GM12865 (cell line): ENCODE data around the gene LIN37.
A peak's percentile ranks its signal among the peaks of the same experiment; 100 is the strongest.

Source experiments
- DNase-seq: peaks from one replicate; pipeline ENCODE4 v3.0.0; 2010; ENCODE audit warnings: low read depth
- H3K4me3 ChIP-seq: 2 replicates; pipeline ENCODE4 v1.5.1; 2011; ENCODE audit warnings: mild to moderate bottlenecking, low read depth, low read length, control low read depth
- TF ChIP-seq, protein P1 (sequence below): IDR thresholded peaks from 2 replicates; pipeline ENCODE4 v1.5.1; 2011; ENCODE audit warnings: low read length, control low read depth, low read depth, inconsistent platforms; ENCODE audit not compliant: insufficient read depth; ENCODE audit errors: missing control alignments

The LIN37 gene

GRCh38 chr19:35774274-35775045 lies 26.1 kb downstream of the LIN37 start:
- H3K4me3 ChIP-seq: peak overlapping the region; percentile 32; the same call in 1 of the 2 replicates
- no peak for DNase-seq
- TF ChIP-seq, protein P1, sequence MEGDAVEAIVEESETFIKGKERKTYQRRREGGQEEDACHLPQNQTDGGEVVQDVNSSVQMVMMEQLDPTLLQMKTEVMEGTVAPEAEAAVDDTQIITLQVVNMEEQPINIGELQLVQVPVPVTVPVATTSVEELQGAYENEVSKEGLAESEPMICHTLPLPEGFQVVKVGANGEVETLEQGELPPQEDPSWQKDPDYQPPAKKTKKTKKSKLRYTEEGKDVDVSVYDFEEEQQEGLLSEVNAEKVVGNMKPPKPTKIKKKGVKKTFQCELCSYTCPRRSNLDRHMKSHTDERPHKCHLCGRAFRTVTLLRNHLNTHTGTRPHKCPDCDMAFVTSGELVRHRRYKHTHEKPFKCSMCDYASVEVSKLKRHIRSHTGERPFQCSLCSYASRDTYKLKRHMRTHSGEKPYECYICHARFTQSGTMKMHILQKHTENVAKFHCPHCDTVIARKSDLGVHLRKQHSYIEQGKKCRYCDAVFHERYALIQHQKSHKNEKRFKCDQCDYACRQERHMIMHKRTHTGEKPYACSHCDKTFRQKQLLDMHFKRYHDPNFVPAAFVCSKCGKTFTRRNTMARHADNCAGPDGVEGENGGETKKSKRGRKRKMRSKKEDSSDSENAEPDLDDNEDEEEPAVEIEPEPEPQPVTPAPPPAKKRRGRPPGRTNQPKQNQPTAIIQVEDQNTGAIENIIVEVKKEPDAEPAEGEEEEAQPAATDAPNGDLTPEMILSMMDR: no peak

GRCh38 chr19:35775046-35775297 lies 26.6 kb downstream of the LIN37 start:
- TF ChIP-seq, protein P1: no peak
- peak overlapping the region; percentile 32 for H3K4me3 ChIP-seq
- no peak for DNase-seq

DNA sequence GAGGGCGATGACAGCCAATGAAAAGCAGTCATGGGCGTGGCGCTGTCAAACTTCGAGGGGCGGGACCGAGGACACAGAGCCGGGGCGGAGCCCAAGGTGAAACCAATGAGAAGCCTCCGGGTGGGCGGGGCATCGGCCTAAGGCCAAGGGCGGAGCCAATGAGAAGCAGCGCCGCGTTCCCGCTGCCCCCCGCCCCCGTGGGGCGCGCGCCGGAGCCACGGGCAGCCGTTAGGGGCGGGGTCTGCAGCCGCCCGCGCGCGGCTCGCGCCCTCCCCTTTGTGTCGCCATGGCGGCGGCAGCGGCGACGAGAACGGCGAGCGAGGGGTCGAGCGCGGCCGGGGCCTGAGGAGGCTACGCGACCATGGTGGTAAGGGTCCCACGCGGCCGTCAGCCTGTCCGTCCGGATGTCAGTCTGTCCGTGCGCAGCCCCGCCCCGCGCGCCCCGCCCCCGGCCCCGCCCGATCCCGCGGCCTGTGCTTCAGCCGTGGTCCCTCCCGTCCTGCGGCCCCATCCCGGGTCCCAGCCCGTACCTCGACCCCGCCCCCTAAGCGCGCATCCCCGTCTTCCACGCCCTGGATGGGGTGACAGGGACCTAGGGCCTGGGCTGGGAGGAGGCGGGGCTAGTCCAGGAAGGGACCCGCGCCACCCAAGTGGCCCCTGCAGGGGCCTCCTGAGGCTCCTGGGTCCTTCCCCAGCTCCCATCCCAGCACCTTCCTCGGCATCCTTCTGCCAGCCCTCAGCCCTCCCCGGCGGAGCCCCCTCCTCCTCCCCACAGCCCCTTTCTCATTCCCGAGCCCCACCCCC lies 27.1 kb downstream of the LIN37 start, which contains the start of gene ARHGAP33:
Gene ARHGAP33, plus strand, starts transcription at position 267 of the 804 bp plus-strand sequence. Its CDS starts 95 bp downstream, at position 362.
- TF ChIP-seq, protein P1: no peak
- DNase-seq: peak; percentile 98

GRCh38 chr19:35776102-35776788 lies 27.9 kb downstream of the LIN37 start:
- no peak for DNase-seq
- H3K4me3 ChIP-seq: peak overlapping the region; percentile 60
- TF ChIP-seq, protein P1: no peak

More for the DNA sequence above, 27.1 kb downstream of the LIN37 start, which contains the start of gene ARHGAP33:
- peak within 1 kb of the TSS; percentile 60 for H3K4me3 ChIP-seq

- TF ChIP-seq, protein P1: no peak
- H3K4me3 ChIP-seq: no peak overlapping the region
- no peak for DNase-seq
Observed at GRCh38 chr19:35777086-35777841, 28.9 kb downstream of the LIN37 start.

DNA sequence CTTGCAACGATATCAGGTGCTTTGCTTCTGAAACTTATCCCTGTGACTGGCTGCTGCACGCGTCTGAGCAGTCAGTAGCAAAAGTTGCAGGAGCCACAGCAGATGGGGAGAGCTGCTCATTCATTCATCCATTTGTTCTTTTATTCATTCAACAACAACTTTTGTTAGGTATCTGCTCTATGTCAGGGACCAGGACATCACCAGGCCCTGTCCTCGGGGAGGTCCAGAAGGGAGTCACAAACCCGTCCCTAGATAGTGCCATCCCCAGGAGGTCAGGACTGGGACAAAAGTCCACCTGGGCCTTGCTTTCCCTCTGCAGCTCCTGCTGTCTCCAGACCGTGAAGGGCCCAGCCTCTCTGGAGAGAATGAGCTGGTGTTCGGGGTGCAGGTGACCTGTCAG lies 29.6 kb downstream of the LIN37 start:
- no peak for DNase-seq
- TF ChIP-seq, protein P1: no peak
- no peak overlapping the region for H3K4me3 ChIP-seq
